ENCODE data around the gene CBL.

- TF ChIP-seq CTCF (conservative IDR thresholded peaks at IDR 0.05) (no peak), ZFX (IDR thresholded peaks at IDR 0.05) (no peak)
These were observed 7.2 kb upstream of the CBL start for GRCh38 chr11:119198925-119199324.
